IPS DF 19.7 (cell line): Measurements from ENCODE around the gene LSP1.
"Not testable (repeated sequence)": the region's sequence is repeated elsewhere in the genome, so short reads cannot be mapped to it uniquely, and the experiment has no call there.

ENCODE experiments used
- DNase-seq: peaks from one replicate; pipeline ENCODE4 v3.0.0-alpha.2; 2013; ENCODE audit warnings: low read depth, low spot score

LSP1 gene

DNA sequence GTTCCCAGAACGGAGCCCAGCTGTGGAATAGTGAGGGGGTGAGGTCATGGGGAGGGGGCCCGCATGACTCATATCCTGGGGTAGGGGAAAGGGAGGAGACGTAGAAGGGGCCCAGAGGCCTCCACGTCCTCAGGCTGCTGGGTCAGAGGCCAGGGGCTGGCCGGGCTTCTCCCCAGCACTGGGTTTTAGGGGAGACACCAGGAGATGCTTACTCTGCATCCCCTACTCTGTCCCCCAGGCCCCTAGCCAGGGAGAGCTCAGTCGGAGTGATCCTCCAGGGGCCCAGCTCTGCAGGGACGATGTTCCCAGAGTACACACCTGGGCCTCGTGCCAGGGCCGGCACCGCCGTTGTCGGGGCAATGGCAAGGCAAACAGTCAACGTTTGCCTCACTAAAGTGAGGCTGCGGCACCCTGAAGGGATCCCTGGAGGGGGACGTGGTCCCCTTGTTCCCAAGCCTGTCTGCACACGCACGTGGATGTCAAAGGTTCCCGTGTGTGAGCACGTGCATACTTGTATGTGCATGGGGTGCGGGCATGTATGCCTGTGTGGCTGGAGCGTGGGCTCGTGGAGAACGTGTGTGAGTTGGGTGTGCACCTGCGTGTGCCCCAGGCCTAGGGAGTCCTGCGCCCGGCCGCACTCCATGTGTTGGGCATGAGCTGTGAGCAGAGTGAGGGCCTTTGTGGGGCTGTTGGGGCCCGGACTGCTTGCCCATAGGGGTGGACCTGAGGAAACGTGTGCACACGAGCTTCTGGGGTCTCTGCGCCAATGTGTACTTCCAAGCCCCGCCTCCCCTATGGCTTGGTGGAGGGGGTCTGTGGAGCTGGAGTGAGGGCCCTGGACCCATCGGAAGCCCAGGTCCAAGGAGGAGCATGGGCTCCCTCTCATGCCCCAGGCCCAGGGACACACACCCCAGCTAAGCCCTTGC, 24.6 kb downstream of the LSP1 start:
- no peak for DNase-seq

DNA sequence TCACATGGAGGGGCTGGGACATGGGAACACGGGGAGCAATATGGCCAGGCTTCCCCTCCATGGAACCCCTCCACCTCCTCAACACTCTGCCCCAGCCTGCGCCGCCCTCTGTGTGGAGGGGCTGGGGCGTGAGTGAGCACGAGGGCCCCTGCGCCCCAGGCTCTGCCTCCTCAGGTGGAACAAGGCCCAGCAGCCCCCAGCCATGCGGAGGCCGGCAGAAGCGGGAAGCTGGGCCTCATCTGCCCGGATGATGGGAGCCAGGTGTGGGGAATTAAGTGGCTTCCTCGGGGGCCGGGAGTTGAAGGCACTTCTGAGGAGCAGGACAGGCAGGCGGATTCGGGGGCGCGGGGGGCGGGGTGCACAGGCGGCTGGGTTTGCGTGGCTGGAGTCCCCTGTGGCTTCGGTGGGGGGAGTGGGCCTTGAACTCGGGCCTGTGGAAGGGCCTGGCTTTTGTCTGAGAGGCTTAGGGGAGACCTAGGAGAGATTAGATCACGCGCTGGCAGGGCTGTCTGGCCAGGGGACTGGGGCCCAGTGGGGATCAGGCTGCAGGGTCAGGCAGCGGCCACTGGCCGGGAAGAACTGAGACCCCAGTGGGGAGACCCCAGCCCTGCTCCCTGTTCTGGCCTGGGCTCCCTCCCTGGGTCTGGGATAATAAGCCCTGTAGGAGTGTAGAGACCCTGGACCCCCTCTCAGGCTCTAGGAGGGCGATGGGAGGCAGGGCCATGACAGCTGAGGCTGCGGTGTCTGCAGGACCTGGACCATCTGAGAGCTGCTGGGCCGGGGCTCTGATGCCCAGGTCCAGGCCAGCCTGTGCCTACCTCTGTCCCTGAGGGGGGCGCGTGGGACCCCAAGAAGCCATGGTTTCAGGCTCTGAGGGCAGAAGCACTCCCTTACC, 25.5 kb downstream of the LSP1 start:
- no peak for DNase-seq

DNA sequence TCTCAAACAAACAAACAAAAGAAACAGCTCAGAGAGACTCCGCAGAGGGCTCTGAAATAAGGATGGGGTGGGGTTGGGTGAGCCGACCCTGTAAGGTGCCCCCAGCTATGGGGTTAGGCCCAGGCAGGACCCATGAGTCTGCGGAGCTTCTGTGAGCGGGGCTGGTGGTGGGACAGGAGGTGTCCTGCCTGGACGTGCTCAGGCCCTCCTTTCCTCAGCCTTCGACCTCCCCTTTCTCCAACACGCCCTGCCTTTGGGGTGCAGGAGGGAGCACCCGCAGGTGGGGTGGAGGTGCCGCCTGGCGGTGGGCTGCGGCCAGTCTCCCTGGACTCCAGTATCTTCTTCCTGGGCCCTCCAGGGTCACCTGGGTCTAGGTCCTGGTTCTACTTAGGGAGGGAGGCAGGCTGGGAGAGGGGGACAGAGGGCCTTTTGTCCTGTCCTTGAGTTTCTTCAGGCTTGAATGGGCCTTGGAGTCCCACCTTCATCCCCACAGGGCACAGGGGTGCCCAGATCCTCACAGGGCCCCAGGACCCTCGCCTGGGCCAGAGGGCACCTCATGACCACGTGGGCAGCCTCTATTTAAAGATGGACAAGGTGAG, 26.6 kb downstream of the LSP1 start:
- DNase-seq: no peak

- no peak for DNase-seq
Observed at GRCh38 chr11:1879941-1880720, 27.2 kb downstream of the LSP1 start.

- DNase-seq: no peak
Observed at GRCh38 chr11:1880746-1881441, 28.0 kb downstream of the LSP1 start.

- DNase-seq: no peak
Observed at GRCh38 chr11:1881442-1882264, 28.8 kb downstream of the LSP1 start.

GRCh38 chr11:1882265-1883238, 29.7 kb downstream of the LSP1 start:
- no peak for DNase-seq

GRCh38 chr11:1883346-1884302, 30.7 kb downstream of the LSP1 start:
- no peak for DNase-seq

- DNase-seq: no peak
Observed at GRCh38 chr11:1884303-1884700, 31.4 kb downstream of the LSP1 start.

DNA sequence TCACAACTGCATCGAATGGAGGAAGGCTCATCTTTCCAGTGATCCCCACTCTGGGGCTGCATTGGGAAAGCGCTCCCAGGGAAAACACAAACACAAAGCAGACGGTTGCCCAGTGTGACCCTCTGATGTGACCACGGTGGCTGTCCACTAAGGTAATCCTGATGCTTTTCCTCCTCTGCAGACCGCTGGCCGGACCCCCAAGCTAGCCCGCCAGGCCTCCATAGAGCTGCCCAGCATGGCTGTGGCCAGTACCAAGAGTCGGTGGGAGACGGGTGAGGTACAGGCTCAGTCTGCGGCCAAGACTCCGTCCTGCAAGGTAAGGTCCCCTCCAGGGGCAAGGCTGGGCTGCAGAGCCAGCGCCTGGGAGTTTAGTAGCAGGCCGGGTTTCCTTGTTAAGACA, 33.7 kb downstream of the LSP1 start:
- not testable (repeated sequence) for DNase-seq

DNA sequence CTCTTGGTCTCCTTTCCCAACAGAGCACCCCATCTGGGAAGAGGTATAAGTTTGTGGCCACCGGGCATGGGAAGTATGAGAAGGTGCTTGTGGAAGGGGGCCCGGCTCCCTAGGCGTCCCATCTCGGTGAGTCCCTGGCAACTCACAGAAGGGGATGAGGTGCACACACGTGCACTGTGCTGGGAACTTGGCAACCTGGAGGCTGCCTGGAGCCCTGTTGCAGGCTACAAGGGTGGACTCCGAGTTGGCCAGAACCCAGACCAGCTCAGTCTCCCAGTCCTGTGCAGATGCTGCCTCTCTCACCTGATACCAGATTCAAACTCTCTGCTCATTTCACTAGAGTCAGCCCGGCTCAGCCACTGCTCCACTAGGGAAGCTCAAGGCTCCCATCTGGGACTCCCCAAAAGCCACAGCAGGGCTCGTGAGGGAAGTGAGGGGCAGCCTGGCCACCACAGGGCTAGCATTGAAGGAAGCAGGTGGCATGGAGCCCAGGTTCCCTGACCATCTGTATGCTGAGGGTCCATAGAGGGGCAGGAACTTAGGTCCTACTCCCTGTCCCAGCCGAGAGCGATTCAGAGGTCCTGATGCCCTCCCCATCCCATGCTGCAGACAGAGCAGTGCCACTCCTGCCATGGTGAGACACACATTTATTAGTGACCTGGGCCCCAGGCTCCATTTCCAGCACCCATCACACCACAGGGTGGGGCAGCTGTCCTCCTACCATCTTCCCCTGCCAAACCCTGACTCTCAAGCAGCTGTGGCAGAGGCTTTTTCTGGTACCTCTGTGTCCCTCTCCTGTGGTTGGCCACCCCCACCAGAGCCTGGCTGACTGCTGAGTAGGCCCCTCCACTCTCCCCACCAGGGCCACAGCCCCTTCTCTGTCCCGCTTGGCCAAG, 34.8 kb downstream of the LSP1 start:
- DNase-seq: no peak

GRCh38 chr11:1888347-1888753, 35.5 kb downstream of the LSP1 start:
- no peak for DNase-seq

DNA sequence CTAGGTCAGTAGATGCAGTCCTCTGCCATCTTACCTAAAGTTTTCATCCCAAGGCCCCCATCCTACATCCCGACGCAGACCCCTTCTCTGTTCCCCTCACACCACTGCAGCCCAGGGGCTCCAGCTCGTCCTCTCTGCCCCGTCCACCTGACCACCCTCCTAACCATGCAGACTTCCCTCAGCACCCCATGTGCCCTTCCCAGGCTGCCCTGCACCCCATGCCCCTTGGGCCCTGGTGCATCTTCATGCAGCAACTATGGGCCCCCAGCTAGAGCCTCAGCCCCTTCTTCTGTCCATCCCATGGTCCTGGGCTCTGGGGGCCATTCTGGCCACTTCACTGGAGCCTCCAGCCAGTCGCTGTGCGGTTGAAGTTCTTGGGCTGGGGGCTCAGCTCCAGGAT, 35.9 kb downstream of the LSP1 start:
- no peak for DNase-seq

GRCh38 chr11:1889224-1889930, 36.5 kb downstream of the LSP1 start:
- no peak for DNase-seq

DNA sequence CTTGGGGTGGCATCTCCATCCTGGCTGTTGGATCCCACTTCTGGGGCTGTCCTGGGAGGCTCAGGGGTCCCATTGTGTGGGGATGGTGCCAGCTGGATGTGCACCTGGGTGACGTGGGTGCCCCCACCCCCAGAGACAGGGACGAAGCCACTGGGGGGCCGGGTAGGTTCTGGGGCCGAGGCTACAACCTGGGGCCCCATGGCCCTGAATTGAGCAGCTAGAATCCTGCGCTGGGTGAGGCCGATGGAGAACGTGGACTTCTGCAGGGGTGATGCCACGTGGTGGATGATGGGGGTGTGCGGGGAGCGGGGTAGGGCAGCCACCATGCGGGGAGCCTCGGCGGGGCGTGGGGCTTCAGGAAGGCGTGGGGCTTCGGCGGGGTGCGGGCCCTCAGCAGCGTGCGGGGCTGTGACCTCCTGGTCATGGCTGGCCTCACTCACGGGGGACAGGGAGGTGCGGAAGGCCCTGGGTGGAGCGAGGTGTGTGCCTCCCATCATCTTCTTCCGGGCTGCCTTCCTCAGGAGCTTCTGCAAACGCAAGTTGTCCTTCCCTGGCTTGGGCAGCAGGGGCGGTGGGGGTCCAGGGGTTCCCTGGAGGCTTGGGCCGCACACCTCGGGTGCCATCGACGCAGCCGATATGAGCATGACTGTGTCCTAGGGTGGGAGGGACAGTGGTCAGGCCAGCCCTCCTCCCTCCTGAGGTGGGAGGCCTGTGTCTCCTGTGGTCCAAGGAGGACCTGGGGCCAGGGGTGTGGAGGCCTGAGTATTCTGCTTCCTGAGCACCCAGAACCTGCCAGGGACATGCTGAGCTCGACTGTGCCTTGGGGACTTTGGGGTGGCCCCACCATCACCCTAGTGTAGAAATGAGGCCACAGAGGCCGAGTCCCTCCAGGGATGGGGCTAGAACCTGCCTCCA, 37.3 kb downstream of the LSP1 start:
- no peak for DNase-seq
